HCT116 (cell line): ENCODE measurements around the gene FAM181A. TPM values are rescaled to one million over a fixed set of nuclear protein-coding genes. Genes with fewer than 3 reads are reported as not detected.

ENCODE experiments used
- ATAC-seq: fragments of 200-7000 bp; cut with Tn5 transposase; 2 replicates; pipeline ENCODE4 v1.9.1; 2020; ENCODE audit warnings: mild to moderate bottlenecking, moderate library complexity
- BruUV-seq: library from RNA; stranded (reverse); fragments of 400-500 nt; replicated peaks from 2 replicates; lab custom pipeline; 2021; lab: Mats Ljungman, UMichigan
- CTCF ChIA-PET: fragments of 300-600 bp; sonication (Branson Sonifier 250); formaldehyde crosslinking; loops from one replicate; lab custom pipeline; 2021; ENCODE audit warnings: antibody characterized with exemption; lab: Charles Lee
- POLR2A ChIA-PET: fragments of 300-600, 350-600 bp; sonication (Branson Sonifier 250); formaldehyde crosslinking; loops from one replicate; lab custom pipeline; 2021; ENCODE audit warnings: antibody characterized with exemption; lab: Charles Lee
- RAD21 ChIA-PET, 2 experiments: fragments of 300-600 bp; sonication (Branson Sonifier 250); formaldehyde crosslinking; loops; one replicate each; lab custom pipeline; 2023; ENCODE audit warnings: low total read pairs in 2 of 2; ENCODE audit not compliant: uncharacterized antibody in 2 of 2, unreplicated experiment in 2 of 2, low non-redundant PET in 1 of 2; lab: Charles Lee
- DNase-seq: peaks from one replicate; pipeline ENCODE4 v3.0.0-alpha.2; 2010; ENCODE audit warnings: low read depth, low spot score
- H2AFZ ChIP-seq: fragments of 200-600 bp; shearing (Covaris generic), sonication (generic); 2 replicates; pipeline ENCODE4 v1.6.1; 2017; ENCODE audit warnings: low read depth, mixed run types, mixed read lengths, antibody characterized with exemption, low read length; ENCODE audit not compliant: poor library complexity, severe bottlenecking
- H3K27ac ChIP-seq: 2 replicates; pipeline ENCODE4 v1.5.1; 2012; ENCODE audit warnings: low read depth, low read length
- H3K27me3 ChIP-seq: fragments of 200-600 bp; sonication (generic); 2 replicates; pipeline ENCODE4 v1.6.1; 2016; ENCODE audit warnings: mixed run types, low read length, mixed read lengths; ENCODE audit not compliant: insufficient read depth
- H3K36me3 ChIP-seq, 2 experiments: fragments of 200-500 bp in 1 of 2; fragments of 200-600 bp in 1 of 2; sonication (Bioruptor generic) in 1 of 2; sonication (generic) in 1 of 2; 2 replicates each; pipeline versions ENCODE4 v1.5.1 to v1.6.1; 2014 to 2016; ENCODE audit warnings: low read length in 2 of 2, inconsistent platforms in 1 of 2, mixed read lengths in 1 of 2, mixed run types in 1 of 2; ENCODE audit not compliant: insufficient read depth in 2 of 2, control insufficient read depth in 1 of 2
- H3K4me1 ChIP-seq, 2 experiments: fragments of 200-600 bp in 1 of 2; sonication (generic) in 1 of 2; 2 replicates each; pipeline versions ENCODE4 v1.5.1 to v1.6.1; 2012 to 2017; ENCODE audit warnings: low read length in 2 of 2, inconsistent platforms in 1 of 2, mild to moderate bottlenecking in 1 of 2, mixed read lengths in 1 of 2, mixed run types in 1 of 2, moderate library complexity in 1 of 2; ENCODE audit not compliant: insufficient read depth in 2 of 2, control insufficient read depth in 1 of 2
- H3K4me2 ChIP-seq: fragments of 200-600 bp; sonication (generic); 2 replicates; pipeline ENCODE4 v1.6.1; 2017; ENCODE audit warnings: mixed run types, low read length, mixed read lengths
- H3K4me3 ChIP-seq, 2 experiments: fragments of 200-600 bp in 1 of 2; sonication (generic) in 1 of 2; replicated peaks in 1 of 2; 2 replicates each; pipeline ENCODE4 v1.5.1; 2011 to 2016; ENCODE audit warnings: low read length in 2 of 2, control low read depth in 1 of 2, low read depth in 1 of 2, mild to moderate bottlenecking in 1 of 2, mixed read lengths in 1 of 2, mixed run types in 1 of 2
- H3K79me2 ChIP-seq: fragments of 200-600 bp; sonication (generic); 2 replicates; pipeline ENCODE4 v1.6.1; 2017; ENCODE audit warnings: mild to moderate bottlenecking, mixed run types, low read length, moderate library complexity, mixed read lengths; ENCODE audit not compliant: insufficient read depth
- H3K9ac ChIP-seq: fragments of 200-600 bp; sonication (generic); 2 replicates; pipeline ENCODE4 v1.6.1; 2016; ENCODE audit warnings: low read length, mixed read lengths
- H3K9me2 ChIP-seq: fragments of 200-600 bp; sonication (generic), shearing (Covaris generic); 2 replicates; pipeline ENCODE4 v1.6.1; 2017; ENCODE audit warnings: mixed run types, mild to moderate bottlenecking, moderate library complexity; ENCODE audit not compliant: insufficient read depth
- H3K9me3 ChIP-seq, 2 experiments: fragments of 200-500 bp in 1 of 2; fragments of 200-600 bp in 1 of 2; sonication (Bioruptor generic) in 1 of 2; sonication (generic) in 1 of 2; 2 replicates each; pipeline ENCODE4 v1.6.1; 2014 to 2017; ENCODE audit warnings: low read length in 2 of 2, mixed read lengths in 2 of 2, inconsistent platforms in 1 of 2, low read depth in 1 of 2, mild to moderate bottlenecking in 1 of 2, mixed run types in 1 of 2, moderate library complexity in 1 of 2; ENCODE audit not compliant: control insufficient read depth in 1 of 2, insufficient read depth in 1 of 2
- H4K20me1 ChIP-seq: fragments of 200-600 bp; sonication (generic), shearing (Covaris generic); 2 replicates; pipeline ENCODE4 v1.6.1; 2017; ENCODE audit warnings: mixed run types, mild to moderate bottlenecking, moderate library complexity; ENCODE audit not compliant: insufficient read depth
- CBX3 ChIP-seq: IDR thresholded peaks from 2 replicates; pipeline ENCODE4 v1.6.1; 2012; ENCODE audit warnings: low read depth
- ELF1 ChIP-seq: IDR thresholded peaks from 2 replicates; pipeline ENCODE4 v1.6.1; 2012; ENCODE audit warnings: low read depth, borderline replicate concordance
- EZH2phosphoT487 ChIP-seq: fragments of 200-600 bp; IDR thresholded peaks from 2 replicates; pipeline ENCODE4 v1.6.1; 2018; ENCODE audit warnings: antibody characterized with exemption, borderline replicate concordance
- JUND ChIP-seq: IDR thresholded peaks from 2 replicates; pipeline ENCODE4 v1.6.1; 2012
- RAD21 ChIP-seq: IDR thresholded peaks from 2 replicates; pipeline ENCODE4 v1.6.1; 2012; ENCODE audit warnings: low read depth, mild to moderate bottlenecking
- SIN3A ChIP-seq: IDR thresholded peaks from 2 replicates; pipeline ENCODE4 v1.6.1; 2012; ENCODE audit warnings: low read depth
- SRF ChIP-seq: IDR thresholded peaks from 2 replicates; pipeline ENCODE4 v1.6.1; 2012; ENCODE audit warnings: low read depth
- YY1 ChIP-seq: IDR thresholded peaks from 2 replicates; pipeline ENCODE4 v1.6.1; 2011; ENCODE audit warnings: low read length, low read depth, moderate library complexity, mild to moderate bottlenecking; ENCODE audit not compliant: insufficient replicate concordance; ENCODE audit errors: extremely low read depth
- ZFX ChIP-seq: fragments of 450-650 bp; IDR thresholded peaks from 2 replicates; pipeline ENCODE4 v1.6.1; 2017
- ZNF274 ChIP-seq: fragments of 200-500 bp; sonication (Bioruptor generic); IDR thresholded peaks from 2 replicates; pipeline ENCODE4 v1.6.1; 2014; ENCODE audit warnings: mild to moderate bottlenecking, low read depth, low read length, inconsistent platforms
- intact Hi-C: fragments of 100-400 bp; cut with micrococcal nuclease; formaldehyde crosslinking; loops from 2 replicates; pipeline ENCODE4 v1.10.0; 2022
- total RNA-seq: library from RNA; stranded (reverse); gene quantifications from one replicate; pipeline ENCODE4 v1.2.1, GENCODE V29; 2021; ENCODE audit not compliant: unreplicated experiment

The FAM181A gene
- total RNA-seq, 1 experiment from 2014 or later: not detected

DNA sequence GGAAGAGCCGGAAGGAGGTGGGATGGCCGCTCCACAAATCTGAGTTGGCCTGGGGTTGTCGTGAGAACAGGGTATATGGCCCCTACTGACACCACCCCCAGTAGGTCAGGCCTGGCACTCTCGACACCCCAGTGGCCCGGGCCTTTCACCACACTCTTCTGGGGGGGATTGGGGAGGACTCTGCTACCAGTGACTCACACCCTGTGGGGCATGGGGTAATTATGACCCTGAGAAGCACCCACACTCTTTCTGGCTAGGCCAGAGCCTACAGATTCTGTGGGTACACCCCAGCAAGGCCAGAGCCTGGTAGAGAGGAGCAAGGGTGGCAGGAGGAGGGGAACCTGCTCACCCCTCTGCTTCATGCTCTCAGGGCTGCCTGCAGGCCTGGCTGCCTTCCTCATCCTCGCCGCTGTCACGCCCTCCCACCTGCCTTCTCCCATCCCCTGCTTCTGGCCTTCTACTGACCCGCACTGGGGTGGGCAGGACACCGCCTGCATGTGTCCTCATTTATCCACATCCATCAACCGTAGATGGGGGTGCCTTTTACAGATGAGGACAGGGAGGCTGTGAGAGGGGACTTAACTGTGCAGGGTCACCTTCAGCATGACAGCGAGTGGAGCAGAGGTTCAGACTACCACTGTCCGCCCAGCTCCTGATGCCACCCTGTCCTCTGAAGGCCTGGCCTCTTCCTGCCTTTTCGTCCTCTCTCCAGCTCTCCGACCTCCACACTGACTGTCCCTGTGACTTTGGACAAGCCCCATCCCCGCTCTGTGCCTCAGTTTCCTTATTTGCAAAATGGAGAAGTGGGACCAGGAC is 30.8 kb downstream of the FAM181A start:
- ATAC-seq: no peak
- no peak overlapping the region for H3K9ac ChIP-seq
- CTCF ChIA-PET: interaction anchor here (1.0 kb wide), 1 partner anchor 18 kb away, joined by 3 read pairs; no protein-coding TSS in a partner anchor

DNA sequence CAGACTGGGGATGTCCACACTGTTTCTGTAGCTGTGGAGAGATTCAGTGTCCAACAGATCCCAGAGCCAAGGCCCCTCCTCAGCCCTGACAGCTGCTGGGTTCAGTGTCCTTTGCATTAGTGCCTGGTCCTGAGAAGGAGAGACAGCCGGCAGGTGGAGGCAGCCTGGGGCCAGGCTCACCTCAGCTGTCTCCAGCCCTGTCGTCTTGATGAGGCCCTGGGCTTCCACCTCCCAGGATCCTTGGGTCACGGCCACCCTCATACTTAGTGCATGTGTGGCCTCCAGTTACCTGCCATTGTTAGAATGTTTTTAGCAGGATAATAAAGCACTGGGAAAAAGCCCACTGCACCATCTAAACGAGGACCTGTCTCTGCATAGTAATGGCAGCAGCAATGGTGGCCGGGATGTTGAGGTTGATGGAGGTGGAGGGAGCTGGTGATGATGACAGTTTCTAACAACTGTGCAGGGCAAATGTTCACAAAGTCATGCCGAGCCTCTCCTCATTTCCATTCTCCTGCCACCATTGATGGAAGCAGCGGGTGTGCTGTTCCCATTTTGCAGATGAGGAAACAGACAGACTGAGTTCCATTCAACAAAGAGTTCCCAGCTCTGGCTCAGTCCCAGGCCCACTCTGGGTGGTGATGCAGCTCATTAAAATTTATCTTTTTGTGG is 31.6 kb downstream of the FAM181A start:
- intact Hi-C loops: no loop called here
- no peaks in the 10 kb centered on the region for H3K36me3 ChIP-seq
- H3K27ac ChIP-seq: peak overlapping the region; percentile 54
- TF ChIP-seq JUND (no peak), ZFX (no peak), ZNF274 (no peak)
- DNase-seq (no peak), ATAC-seq (no peak)
- CTCF ChIA-PET: interaction anchor here (0.7 to 1.2 kb wide), 2 partner anchors 19 to 42 kb away, joined by 3 to 8 read pairs; no protein-coding TSS in a partner anchor
- H3K4me2 ChIP-seq: peak overlapping the region; percentile 74
- no peak overlapping the region for H2AFZ ChIP-seq
- POLR2A ChIA-PET: interaction anchor here (0.8 to 1.3 kb wide), 2 partner anchors 12 to 17 kb away, joined by 3 to 6 read pairs; no protein-coding TSS in a partner anchor
- H3K79me2 ChIP-seq: no peaks in the 10 kb centered on the region
- RAD21 ChIA-PET: interaction anchor here in 1 of 2 experiments (1.6 kb wide), 1 partner anchor 19 kb away, joined by 5 read pairs; no protein-coding TSS in a partner anchor
- H3K27me3 ChIP-seq: no peaks in the 10 kb centered on the region
- H3K9me2 ChIP-seq: no peaks in the 10 kb centered on the region
- peak overlapping the region; percentile 35 for H3K9ac ChIP-seq
- no TSS peak for BruUV-seq
- peak overlapping the region in 1 of 2 experiments; percentile 42; a peak in 2 of 4 replicates for H3K4me3 ChIP-seq
- no peaks in the 10 kb centered on the region for H4K20me1 ChIP-seq
- peaks cover 19 to 84% of the 10 kb centered on the region in 2 experiments for H3K4me1 ChIP-seq
- H3K9me3 ChIP-seq: no peaks in the 10 kb centered on the region

More for the DNA sequence above, 30.8 kb downstream of the FAM181A start:
- H2AFZ ChIP-seq: no peak overlapping the region
- ChIA-PET RAD21 (no interaction called here), POLR2A (interaction anchor here (1.3 kb wide), 1 partner anchor 11 kb away, joined by 6 read pairs; no protein-coding TSS in a partner anchor)
- H3K4me1 ChIP-seq: peaks cover 23 to 87% of the 10 kb centered on the region in 2 experiments
- no peaks in the 10 kb centered on the region for H4K20me1 ChIP-seq
- no peaks in the 10 kb centered on the region for H3K36me3 ChIP-seq
- no peaks in the 10 kb centered on the region for H3K9me2 ChIP-seq
- TF ChIP-seq ELF1: no peak
- no peak for TF ChIP-seq JUND
- no peak for TF ChIP-seq RAD21
- no peak for TF ChIP-seq SRF
- TF ChIP-seq EZH2phosphoT487: no peak
- TF ChIP-seq CBX3: no peak
- no peak for TF ChIP-seq SIN3A
- no peak for TF ChIP-seq YY1
- TF ChIP-seq ZFX: no peak
- no peak for DNase-seq
- BruUV-seq: no TSS peak
- H3K79me2 ChIP-seq: no peaks in the 10 kb centered on the region
- H3K4me2 ChIP-seq: peak overlapping the region; percentile 74; the same call in 1 of the 2 replicates
- no peak overlapping the region for H3K27ac ChIP-seq
- H3K27me3 ChIP-seq: no peaks in the 10 kb centered on the region
- H3K9me3 ChIP-seq: no peaks in the 10 kb centered on the region
- H3K4me3 ChIP-seq: no peak overlapping the region
- intact Hi-C loops: no loop called here
